Bronchial epithelial cell (primary cell): ENCODE data around the gene DISC1. TPM values are rescaled to one million over a fixed set of nuclear protein-coding genes. Genes with fewer than 3 reads are reported as not detected.
"Not testable (repeated sequence)": the region's sequence is repeated elsewhere in the genome, so short reads cannot be mapped to it uniquely, and the experiment has no call there.

Source experiments
- DNase-seq: peaks from one replicate; pipeline ENCODE4 v3.0.0-alpha.2; 2010; ENCODE audit warnings: low read depth
- FAIRE-seq: peaks from 2 replicates; lab custom pipeline; 2011; peaks lifted over from hg19 to GRCh38; lab: Jason Lieb, UNC
- H3K27me3 ChIP-seq: 2 replicates; pipeline ENCODE4 v1.5.1; 2011; ENCODE audit warnings: low read length; ENCODE audit not compliant: control insufficient read depth, insufficient read depth
- H3K36me3 ChIP-seq: 2 replicates; pipeline ENCODE4 v1.5.1; 2011; ENCODE audit warnings: low read length; ENCODE audit not compliant: control insufficient read depth, insufficient read depth
- H3K4me3 ChIP-seq: 2 replicates; pipeline ENCODE4 v1.5.1; 2011; ENCODE audit warnings: mild to moderate bottlenecking, low read depth, low read length, control low read depth
- total RNA-seq: library from RNA; depleted of rRNA; stranded (reverse); fragments of >200 nt; gene quantifications from 2 replicates; pipeline ENCODE4 v1.2.1, GENCODE V29; 2014
- TF ChIP-seq, protein P1 (sequence below): IDR thresholded peaks from 2 replicates; pipeline ENCODE4 v1.5.1; 2011; ENCODE audit warnings: mild to moderate bottlenecking, moderate library complexity, low read length, control low read depth, inconsistent platforms; ENCODE audit not compliant: insufficient read depth, severe bottlenecking

Gene DISC1
- total RNA-seq, 1 donor from 2014 or later, result 0.79 TPM

DNA sequence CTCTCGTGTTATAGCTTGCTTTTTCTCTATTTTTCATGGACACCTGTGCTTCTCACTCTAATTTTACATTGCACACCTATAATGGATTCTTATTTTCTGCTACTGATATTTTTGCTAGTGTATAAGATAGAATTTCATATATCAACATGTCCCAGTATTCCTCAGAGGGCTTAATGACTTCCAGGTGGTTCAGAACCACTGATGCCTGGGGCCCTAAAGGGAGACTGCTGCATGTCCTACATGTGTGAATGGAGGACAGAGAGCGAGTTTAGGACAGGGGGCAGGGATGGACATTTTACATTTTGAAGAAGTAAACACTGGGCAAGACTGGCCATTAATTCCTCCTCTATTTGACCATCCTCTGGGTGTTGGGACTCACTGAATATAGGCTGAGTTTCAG is 100.6 kb downstream of the DISC1 start:
- DNase-seq, result no peak
- H3K27me3 ChIP-seq, result no peaks in the 10 kb centered on the region
- H3K4me3 ChIP-seq, result no peak overlapping the region
- TF ChIP-seq, protein P1, sequence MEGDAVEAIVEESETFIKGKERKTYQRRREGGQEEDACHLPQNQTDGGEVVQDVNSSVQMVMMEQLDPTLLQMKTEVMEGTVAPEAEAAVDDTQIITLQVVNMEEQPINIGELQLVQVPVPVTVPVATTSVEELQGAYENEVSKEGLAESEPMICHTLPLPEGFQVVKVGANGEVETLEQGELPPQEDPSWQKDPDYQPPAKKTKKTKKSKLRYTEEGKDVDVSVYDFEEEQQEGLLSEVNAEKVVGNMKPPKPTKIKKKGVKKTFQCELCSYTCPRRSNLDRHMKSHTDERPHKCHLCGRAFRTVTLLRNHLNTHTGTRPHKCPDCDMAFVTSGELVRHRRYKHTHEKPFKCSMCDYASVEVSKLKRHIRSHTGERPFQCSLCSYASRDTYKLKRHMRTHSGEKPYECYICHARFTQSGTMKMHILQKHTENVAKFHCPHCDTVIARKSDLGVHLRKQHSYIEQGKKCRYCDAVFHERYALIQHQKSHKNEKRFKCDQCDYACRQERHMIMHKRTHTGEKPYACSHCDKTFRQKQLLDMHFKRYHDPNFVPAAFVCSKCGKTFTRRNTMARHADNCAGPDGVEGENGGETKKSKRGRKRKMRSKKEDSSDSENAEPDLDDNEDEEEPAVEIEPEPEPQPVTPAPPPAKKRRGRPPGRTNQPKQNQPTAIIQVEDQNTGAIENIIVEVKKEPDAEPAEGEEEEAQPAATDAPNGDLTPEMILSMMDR, result no peak
- FAIRE-seq, result no peak
- no peaks in the 10 kb centered on the region for H3K36me3 ChIP-seq

DNA sequence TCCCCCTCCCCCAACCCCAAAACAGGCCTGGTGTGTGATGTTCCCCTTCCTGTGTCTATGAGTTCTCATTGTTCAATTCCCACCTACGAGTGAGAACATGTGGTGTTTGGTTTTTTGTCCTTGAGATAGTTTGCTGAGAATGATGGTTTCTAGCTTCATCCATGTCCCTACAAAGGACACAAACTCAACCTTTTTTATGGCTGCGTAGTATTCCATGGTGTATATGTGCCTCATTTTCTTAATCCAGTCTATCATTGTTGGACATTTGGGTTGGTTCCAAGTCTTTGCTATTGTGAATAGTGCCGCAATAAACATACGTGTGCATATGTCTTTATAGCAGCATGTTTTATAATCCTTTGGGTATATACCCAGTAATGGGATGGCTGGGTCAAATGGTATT is 102.4 kb downstream of the DISC1 start:
- H3K36me3 ChIP-seq, DNase-seq, H3K27me3 ChIP-seq, FAIRE-seq, H3K4me3 ChIP-seq: not testable (repeated sequence)

DNA sequence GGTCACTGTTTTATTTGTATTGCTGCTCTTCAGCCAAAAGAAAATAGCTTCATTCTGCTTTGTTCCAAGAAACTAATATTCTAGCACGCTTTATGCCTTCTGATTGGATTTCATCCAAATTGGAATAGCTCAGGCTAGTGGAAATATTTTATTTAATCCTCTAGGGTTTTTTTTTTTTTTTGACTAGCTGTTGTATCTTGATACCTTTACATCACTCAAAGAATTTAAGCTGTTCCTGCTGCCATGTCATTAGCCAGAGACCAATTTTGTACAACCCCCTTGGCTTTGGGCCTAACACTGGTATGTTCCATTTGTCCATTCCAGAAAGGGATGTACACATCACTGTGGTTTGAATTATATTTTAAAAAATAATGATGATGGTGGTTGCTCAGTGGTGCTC is 103.0 kb downstream of the DISC1 start:
- DNase-seq (no peak), FAIRE-seq (no peak)
- no peak overlapping the region for H3K4me3 ChIP-seq
- TF ChIP-seq, protein P1, result no peak
- no peaks in the 10 kb centered on the region for H3K27me3 ChIP-seq
- no peaks in the 10 kb centered on the region for H3K36me3 ChIP-seq

DNA sequence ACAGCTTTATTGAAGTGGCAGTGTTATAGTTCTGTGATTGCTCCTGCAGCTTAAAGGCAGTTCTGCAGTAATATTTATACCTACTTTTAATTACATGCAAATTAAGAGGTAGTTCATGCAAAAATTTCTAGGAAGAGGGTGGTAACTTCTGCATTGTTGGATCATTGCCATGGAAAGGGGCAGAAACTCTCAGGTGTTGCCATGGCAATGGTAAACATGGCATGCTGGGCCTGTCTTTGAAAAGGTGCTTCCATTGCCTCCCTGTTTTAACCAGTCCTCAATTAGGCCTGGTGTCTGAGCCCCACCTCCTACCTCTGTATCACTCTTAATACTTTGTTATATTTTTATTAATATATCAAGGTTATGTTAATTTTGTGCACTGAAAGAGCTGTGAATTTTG is 104.7 kb downstream of the DISC1 start:
- TF ChIP-seq, protein P1, result no peak
- Histone ChIP-seq H3K27me3 (no peaks in the 10 kb centered on the region), H3K36me3 (no peaks in the 10 kb centered on the region), H3K4me3 (no peak overlapping the region)
- no peak for DNase-seq
- no peak for FAIRE-seq

DNA sequence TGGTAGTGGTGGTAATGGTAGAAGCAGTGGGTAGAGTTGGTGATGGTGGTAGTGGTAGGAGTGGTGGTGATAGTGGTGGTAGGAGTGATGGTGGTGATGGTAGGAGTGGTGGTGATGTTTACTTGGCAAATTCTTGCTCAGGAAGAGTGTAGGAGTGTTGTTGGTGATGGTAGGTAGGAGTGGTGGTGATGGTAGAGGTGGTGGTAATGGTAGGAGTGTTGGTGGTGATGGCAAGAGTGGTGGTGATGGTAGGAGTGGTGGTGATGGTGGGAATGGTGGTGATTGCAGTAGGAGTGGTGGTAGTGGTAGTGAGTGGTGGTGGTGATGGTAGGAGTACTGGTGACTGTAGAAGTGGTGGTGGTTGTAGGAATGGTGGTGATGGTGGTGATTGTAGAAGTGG is 106.5 kb downstream of the DISC1 start:
- TF ChIP-seq, protein P1, result no peak
- no peaks in the 10 kb centered on the region for H3K36me3 ChIP-seq
- DNase-seq (no peak), FAIRE-seq (no peak)
- H3K4me3 ChIP-seq, result no peak overlapping the region
- no peaks in the 10 kb centered on the region for H3K27me3 ChIP-seq

DNA sequence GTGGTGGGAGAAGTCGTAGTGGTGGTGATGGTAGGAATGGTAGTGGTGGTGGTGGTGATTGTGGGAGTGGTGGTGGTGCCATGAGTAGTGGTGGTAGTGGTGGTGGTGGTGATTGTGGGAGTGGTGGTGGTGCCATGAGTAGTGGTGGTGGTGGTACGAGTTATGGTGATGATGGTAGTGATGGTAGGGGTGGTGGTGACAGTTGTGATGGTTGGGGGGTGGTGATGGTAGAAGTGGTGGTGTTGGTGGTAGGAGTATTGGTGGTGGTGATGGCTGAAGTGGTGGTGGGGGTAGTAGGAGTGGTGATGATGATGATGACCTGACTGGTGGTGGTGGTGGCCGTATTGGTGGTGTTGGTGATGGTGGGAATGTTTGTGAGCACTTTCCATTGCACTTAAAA is 107.1 kb downstream of the DISC1 start:
- Histone ChIP-seq H3K36me3 (no peaks in the 10 kb centered on the region), H3K27me3 (no peaks in the 10 kb centered on the region), H3K4me3 (no peak overlapping the region)
- FAIRE-seq (no peak), DNase-seq (no peak)
- TF ChIP-seq, protein P1, result no peak
